NCI-H82 treated with DMSO at 0.1 percent for 48 hours (cell line): ENCODE results near the gene GPR31.
"Not testable (repeated sequence)": the region's sequence is repeated elsewhere in the genome, so short reads cannot be mapped to it uniquely, and the experiment has no call there.

Experiments used
- DNase-seq: peaks from one replicate; lab custom pipeline; 2025; ENCODE audit not compliant: unreplicated experiment; lab: John Stamatoyannopoulos, UW

Gene GPR31

DNA sequence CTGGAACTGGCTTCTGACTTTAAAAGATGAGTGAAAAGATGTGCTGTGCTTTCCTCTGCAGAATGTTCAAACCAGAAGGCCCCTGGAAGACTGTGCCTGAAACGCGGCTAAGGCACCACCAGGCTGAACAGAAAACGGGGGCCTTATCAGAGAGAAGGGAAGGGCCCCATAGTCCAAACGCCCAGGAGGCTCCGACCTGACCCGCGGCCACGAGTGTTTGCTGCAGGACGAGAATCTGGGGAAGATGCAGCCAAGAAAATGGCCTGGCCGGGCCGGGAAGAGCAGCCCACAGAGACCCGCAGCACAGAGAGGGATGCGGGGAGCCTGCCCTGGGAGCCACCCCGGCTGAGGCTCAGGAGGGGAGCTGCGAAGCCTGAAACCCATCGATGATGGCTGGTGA lies 10.5 kb upstream of the GPR31 start:
- DNase-seq = not testable (repeated sequence)

DNA sequence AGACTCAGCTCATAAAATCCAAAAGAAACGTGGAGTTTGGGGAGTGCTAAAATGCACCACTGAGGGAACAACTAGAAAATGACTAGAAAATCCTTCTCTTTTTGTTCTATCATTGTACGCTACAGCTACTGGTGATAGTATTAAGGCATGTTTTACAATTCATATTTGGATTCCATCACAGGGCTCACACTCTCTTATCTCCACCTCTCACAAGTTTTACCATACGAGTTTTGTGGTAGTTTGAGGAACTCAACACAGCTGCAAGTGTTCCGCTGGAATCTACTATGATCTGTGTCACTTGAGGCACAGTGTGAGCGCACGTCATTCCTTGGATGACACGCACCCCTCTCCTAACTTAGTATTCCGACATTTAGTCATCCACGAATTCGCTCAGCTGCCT lies 9.9 kb upstream of the GPR31 start:
- DNase-seq = not testable (repeated sequence)

- DNase-seq = no peak
These were observed 8.2 kb upstream of the GPR31 start for GRCh38 chr6:167165858-167166471.

GRCh38 chr6:167164261-167164660 lies 6.5 kb upstream of the GPR31 start:
- no peak for DNase-seq

GRCh38 chr6:167163476-167164011 lies 5.8 kb upstream of the GPR31 start:
- no peak for DNase-seq

DNA sequence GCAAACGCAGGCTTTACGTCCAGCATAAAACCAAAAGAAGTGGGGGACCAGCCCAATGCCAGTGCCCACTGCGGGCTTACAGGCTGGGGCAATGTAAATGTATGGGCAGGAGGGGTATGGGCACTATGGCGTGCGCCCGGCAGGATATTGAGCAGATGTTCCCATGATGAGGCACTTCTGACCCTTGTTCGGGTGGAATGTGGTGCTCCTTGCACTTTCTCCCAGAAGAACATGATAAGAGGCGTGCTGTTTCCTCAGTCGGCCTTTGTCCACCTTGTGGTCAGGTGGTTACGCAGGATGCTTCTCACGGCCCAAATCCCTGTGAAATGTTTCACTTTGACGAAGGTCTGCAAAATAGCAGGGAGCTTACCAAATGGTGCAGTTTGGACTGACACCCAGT lies 4.8 kb upstream of the GPR31 start:
- DNase-seq = no peak

- no peak for DNase-seq
These were observed 4.2 kb upstream of the GPR31 start for GRCh38 chr6:167161851-167162467.

- no peak for DNase-seq
These were observed 366 bp downstream of the GPR31 start for GRCh38 chr6:167157414-167157813.

DNA sequence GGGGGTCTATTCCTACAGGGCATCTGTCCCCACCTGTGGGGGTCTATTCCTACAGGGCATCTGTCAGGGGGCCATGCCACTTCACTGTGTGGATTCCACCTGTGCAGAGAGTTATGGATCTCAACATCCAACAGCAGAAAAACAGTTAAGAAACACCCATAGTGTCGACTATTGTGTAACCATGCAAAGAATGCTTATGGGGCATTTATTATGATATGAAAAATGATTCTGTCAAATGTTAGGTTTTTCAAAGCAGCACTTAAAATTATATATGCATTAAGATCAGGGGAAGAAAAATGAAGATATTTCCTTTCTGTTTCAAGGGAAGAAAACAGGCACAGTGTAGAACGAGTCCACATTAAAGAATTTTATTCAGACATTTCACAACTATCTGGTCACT lies 2.9 kb downstream of the GPR31 start:
- DNase-seq = no peak

GRCh38 chr6:167154291-167154690 lies 3.5 kb downstream of the GPR31 start:
- no peak for DNase-seq

DNA sequence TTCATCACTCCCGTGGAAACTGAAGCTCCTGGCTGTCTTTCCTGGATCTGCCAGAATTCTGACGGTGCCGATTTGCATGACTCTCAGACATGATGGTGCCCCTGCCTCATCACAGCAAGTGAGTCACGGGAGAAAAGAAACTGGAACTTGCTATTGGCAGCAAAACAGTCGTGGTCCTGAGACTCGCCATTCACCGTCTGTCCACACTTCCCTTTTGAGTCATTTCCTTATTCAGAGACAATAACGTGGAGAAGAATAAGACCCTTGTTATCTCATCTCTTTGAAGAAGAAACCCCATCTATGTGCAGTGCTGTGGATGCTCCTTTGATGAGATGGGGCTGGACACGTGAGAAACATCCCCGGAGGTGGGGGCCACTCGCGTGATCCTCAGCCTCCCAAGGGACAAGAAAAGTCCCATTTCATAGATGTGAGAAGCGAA lies 4.2 kb downstream of the GPR31 start:
- DNase-seq = no peak

- DNase-seq = no peak
These were observed 4.9 kb downstream of the GPR31 start for GRCh38 chr6:167152862-167153261.

- no peak for DNase-seq
These were observed 6.1 kb downstream of the GPR31 start for GRCh38 chr6:167151648-167152047.

DNA sequence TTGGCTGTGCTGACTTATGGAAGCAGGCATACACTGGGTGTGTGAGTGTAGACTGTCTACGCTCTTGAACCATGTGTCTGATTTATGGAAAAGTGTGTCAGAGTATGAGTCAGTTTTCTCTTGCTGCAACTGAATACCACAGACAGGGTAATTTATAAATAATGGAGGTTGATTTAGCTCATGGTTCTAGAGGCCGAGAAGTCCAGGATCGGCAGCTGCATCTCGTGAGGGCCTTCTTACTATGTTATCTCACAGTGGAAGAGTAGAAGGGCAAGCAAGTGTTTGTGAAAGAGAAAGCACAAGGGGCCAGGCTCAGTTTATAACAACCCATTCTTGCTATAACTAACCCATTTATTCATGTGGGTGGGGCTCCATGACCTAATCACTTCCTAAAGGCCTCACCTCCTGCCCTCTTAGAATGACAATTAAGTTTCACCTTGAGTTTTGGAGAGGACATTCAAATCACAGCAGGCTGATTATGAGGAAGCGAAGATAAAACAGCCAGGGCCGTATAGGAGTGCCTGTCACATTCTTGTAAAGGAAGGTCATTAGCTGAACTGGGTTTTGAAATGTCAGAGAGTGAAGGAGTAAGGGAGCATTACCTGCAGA lies 6.7 kb downstream of the GPR31 start:
- DNase-seq = no peak

GRCh38 chr6:167148997-167149396 lies 8.8 kb downstream of the GPR31 start:
- DNase-seq = no peak

DNA sequence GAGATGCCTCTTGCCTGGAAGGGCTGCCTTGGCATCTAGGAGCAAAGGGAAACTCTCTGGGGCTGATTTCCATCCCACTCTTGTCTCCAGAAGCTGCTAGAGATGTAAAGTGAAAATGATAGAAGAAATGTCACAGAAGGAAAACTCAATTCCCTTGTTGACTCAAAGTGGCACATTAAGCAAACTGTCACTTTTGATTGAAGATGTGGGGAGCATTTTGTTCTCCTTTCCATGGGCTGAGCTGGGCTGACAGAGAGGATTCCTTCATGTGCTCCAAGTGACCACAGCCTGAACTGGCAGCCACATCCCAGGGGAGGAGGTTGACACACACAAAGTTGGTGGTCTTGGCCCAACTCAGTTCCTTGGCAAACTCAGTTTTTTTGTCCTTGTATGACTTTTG lies 9.8 kb downstream of the GPR31 start:
- no peak for DNase-seq

DNA sequence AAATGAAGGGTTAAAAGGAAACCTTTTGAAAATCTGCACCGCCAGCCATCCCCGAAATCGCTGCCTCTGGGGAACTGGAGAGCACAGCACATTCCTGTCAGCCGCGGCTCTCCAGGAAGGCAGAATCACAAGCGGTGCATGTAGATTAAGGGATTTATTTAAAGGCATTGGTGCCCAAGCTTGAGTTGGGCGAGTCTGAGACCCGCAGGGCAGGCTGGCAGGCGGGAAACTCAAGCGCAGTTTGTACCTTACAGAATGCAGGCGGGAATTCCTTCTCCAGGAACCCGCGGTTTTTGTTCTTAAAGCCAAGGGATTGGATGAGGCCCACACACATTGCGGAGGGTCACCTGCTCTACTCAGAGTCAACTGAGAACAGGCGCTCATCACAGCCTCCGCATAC lies 10.8 kb downstream of the GPR31 start:
- DNase-seq = no peak

GRCh38 chr6:167146135-167146534 lies 11.6 kb downstream of the GPR31 start:
- DNase-seq = no peak

GRCh38 chr6:167145461-167145860 lies 12.3 kb downstream of the GPR31 start:
- DNase-seq = no peak

DNA sequence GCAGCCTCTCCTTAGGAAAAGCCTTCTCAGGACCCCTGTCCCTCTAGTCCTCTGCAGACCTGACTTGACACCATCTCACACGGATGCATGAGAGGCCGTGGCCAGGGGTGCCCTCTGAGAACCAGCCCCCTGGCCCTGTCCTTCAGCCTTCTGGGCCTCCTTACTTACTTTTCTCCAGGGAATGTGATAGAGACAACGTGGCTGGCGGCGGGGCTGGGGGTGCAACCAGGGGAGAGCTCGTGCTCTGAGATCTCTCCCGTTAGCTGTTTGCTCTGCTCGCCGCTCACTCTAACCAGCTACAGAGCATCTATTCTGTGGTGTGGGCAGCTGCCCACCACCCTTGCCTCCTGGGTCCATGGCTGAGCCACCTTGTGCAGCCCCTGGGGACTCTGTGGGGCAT lies 14.7 kb downstream of the GPR31 start:
- no peak for DNase-seq

DNA sequence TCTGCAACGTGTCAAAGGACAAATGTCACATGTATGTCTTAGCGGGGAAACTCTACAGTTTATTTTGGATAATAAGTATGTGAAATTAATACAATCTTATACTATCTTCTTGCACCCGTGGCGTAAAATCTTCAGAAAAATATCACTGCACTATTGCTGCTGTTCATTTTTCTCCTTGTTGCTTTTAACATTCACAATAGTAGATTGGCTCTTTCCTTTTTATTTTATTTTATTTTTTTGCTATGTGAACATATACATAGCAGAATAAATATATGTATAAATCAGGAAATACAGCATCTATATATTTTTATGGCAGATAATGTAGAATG lies 15.4 kb downstream of the GPR31 start:
- DNase-seq = no peak

DNA sequence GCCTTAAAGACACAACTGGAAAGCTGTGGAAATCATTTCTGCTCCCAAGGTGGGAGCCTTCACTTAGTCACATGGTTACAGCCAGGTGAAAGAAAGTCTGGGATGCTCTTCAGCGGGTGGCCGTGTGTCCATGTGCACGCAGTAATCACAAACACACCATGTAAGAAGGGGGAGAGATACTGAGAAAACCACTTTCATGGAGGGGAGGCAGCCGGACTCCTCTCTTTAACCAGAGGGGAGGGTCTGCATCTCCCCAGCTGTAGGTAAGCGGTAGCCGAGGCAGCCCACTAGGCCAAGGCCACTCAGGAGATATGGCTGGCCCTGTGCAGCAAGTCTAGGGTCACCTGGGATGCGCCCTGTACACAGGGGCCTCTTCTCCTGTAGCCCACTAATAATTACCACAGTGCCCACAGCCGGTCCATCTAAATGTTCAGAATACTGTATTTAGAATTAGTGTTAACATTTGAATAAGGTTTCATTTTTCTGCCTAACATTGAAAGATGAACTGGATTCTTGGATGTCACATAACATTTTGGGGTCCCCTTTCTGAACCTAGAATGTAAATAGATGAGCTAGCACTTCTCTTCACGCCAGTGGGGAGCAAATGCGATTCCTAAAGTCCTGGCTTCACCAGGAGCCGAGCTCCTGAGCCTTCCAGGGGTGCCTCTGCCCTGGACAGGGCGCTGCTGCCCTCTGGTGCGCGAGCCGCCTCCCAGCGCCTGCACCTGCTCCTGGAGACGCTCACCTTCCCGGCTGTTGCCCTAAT lies 15.9 kb downstream of the GPR31 start:
- DNase-seq = peak; percentile 19
